Type B pancreatic cell (in vitro differentiated cells): ENCODE results near the gene PRR5L. TPM values are rescaled to one million over a fixed set of nuclear protein-coding genes. Genes with fewer than 3 reads are reported as not detected.

Experiments used
- DNase-seq: peaks from one replicate; pipeline ENCODE4 v3.0.0; 2021; ENCODE audit warnings: mixed read lengths; ENCODE audit not compliant: unreplicated experiment; ENCODE audit errors: extremely low spot score
- H3K27ac Mint-ChIP-seq: 2 replicates; pipeline ENCODE4 v1.8.0; 2021; ENCODE audit warnings: mild to moderate bottlenecking, mixed read lengths
- H3K27me3 Mint-ChIP-seq: 2 replicates; pipeline ENCODE4 v1.8.0; 2021; ENCODE audit warnings: mixed read lengths
- H3K36me3 Mint-ChIP-seq: 2 replicates; pipeline ENCODE4 v1.8.0; 2021; ENCODE audit warnings: mixed read lengths
- H3K4me1 Mint-ChIP-seq: one replicate; pipeline ENCODE4 v1.8.0; 2021; ENCODE audit warnings: mixed read lengths; ENCODE audit not compliant: unreplicated experiment
- H3K4me3 Mint-ChIP-seq: 2 replicates; pipeline ENCODE4 v1.8.0; 2021; ENCODE audit warnings: mild to moderate bottlenecking, mixed read lengths
- H3K9me3 Mint-ChIP-seq: 2 replicates; pipeline ENCODE4 v1.8.0; 2021; ENCODE audit warnings: mixed read lengths
- CTCF ChIP-seq: fragments of 200-600 bp; sonication (generic); conservative IDR thresholded peaks from 2 replicates; pipeline ENCODE4 v1.5.0; 2021; ENCODE audit warnings: antibody characterized with exemption, mild to moderate bottlenecking
- total RNA-seq: library from RNA; stranded (reverse); gene quantifications from 2 replicates; pipeline ENCODE4 v1.2.1, GENCODE V29; 2021; ENCODE audit warnings: low replicate concordance

The PRR5L gene
- total RNA-seq, 1 donor from 2014 or later, result 11.0 TPM

- H3K4me1 Mint-ChIP-seq, result no peaks in the 10 kb centered on the region
- H3K36me3 Mint-ChIP-seq, result no peaks in the 10 kb centered on the region
- TF ChIP-seq CTCF, result no peak
- H3K27me3 Mint-ChIP-seq, result peaks cover 8% of the 10 kb centered on the region
- no peak overlapping the region for H3K4me3 Mint-ChIP-seq
- no peak for DNase-seq
- H3K9me3 Mint-ChIP-seq, result peaks cover 15% of the 10 kb centered on the region
- H3K27ac Mint-ChIP-seq, result no peak overlapping the region
These were observed 12.5 kb downstream of the PRR5L start for GRCh38 chr11:36308577-36308976.

GRCh38 chr11:36309779-36310178 lies 13.7 kb downstream of the PRR5L start:
- DNase-seq, result no peak
- H3K27me3 Mint-ChIP-seq, result peaks cover 8% of the 10 kb centered on the region
- no peak overlapping the region for H3K4me3 Mint-ChIP-seq
- peaks cover 15% of the 10 kb centered on the region for H3K9me3 Mint-ChIP-seq
- H3K4me1 Mint-ChIP-seq, result no peaks in the 10 kb centered on the region
- TF ChIP-seq CTCF, result no peak
- no peaks in the 10 kb centered on the region for H3K36me3 Mint-ChIP-seq
- no peak overlapping the region for H3K27ac Mint-ChIP-seq

- H3K9me3 Mint-ChIP-seq, result peaks cover 10% of the 10 kb centered on the region
- peaks cover 7% of the 10 kb centered on the region for H3K4me1 Mint-ChIP-seq
- DNase-seq, result no peak
- no peaks in the 10 kb centered on the region for H3K36me3 Mint-ChIP-seq
- H3K27ac Mint-ChIP-seq, result no peak overlapping the region
- peaks cover 8% of the 10 kb centered on the region for H3K27me3 Mint-ChIP-seq
- no peak overlapping the region for H3K4me3 Mint-ChIP-seq
- TF ChIP-seq CTCF, result no peak
These were observed 16.0 kb downstream of the PRR5L start for GRCh38 chr11:36311926-36312595.

GRCh38 chr11:36312611-36313472 lies 16.8 kb downstream of the PRR5L start:
- Mint-ChIP-seq H3K9me3 (peaks cover 9% of the 10 kb centered on the region), H3K27ac (no peak overlapping the region), H3K36me3 (no peaks in the 10 kb centered on the region), H3K4me1 (peaks cover 7% of the 10 kb centered on the region), H3K27me3 (peaks cover 8% of the 10 kb centered on the region), H3K4me3 (no peak overlapping the region)
- TF ChIP-seq CTCF, result no peak
- no peak for DNase-seq

- Mint-ChIP-seq H3K4me1 (peaks cover 7% of the 10 kb centered on the region), H3K4me3 (no peak overlapping the region), H3K27ac (no peak overlapping the region), H3K36me3 (no peaks in the 10 kb centered on the region), H3K9me3 (peaks cover 6% of the 10 kb centered on the region), H3K27me3 (peaks cover 4% of the 10 kb centered on the region)
- DNase-seq, result no peak
- TF ChIP-seq CTCF, result no peak
These were observed 17.8 kb downstream of the PRR5L start for GRCh38 chr11:36313750-36314433.
